Body of pancreas (tissue), 4 donors: ENCODE data around the gene MLN. TPM values are rescaled to one million over a fixed set of nuclear protein-coding genes. Genes with fewer than 3 reads are reported as not detected.

Experiments used
- ATAC-seq: fragments of 150-250 bp; one replicate; pipeline ENCODE4 v1.9.1; 2016
- DNase-seq, 4 donors: peaks; one replicate each; pipeline ENCODE4 v3.0.0-alpha.2; 2019
- H3K27ac ChIP-seq, 4 donors: fragments of 200-600 bp; sonication (generic); 1 replicate in 3 of 4; 2 replicates in 1 of 4; pipeline versions ENCODE4 v1.5.1 to v1.6.1; 2016 to 2019; ENCODE audit warnings: mild to moderate bottlenecking in 1 of 4, mixed read lengths in 1 of 4, moderate library complexity in 1 of 4
- H3K27me3 ChIP-seq, 2 donors: fragments of 200-600 bp; sonication (generic); one replicate each; pipeline ENCODE4 v1.6.0; 2016; ENCODE audit warnings: mild to moderate bottlenecking in 1 of 2
- H3K36me3 ChIP-seq, 2 donors: fragments of 200-600 bp; sonication (generic); replicated peaks in 1 of 2; 2 replicates each; pipeline ENCODE4 v1.5.1; 2016; ENCODE audit warnings: low read depth in 2 of 2; ENCODE audit not compliant: insufficient read depth in 1 of 2
- H3K4me1 ChIP-seq: fragments of 200-600 bp; sonication (generic); one replicate; pipeline ENCODE4 v1.6.0; 2016
- H3K4me3 ChIP-seq, 2 donors: fragments of 200-600 bp; sonication (generic); 1 replicate in 1 of 2; 2 replicates in 1 of 2; pipeline ENCODE4 v1.5.1; 2016 to 2019
- H3K9me3 ChIP-seq, 3 donors: fragments of 200-600 bp; sonication (generic); 1 replicate in 2 of 3; 2 replicates in 1 of 3; pipeline ENCODE4 v1.5.1; 2016
- CTCF ChIP-seq, 7 experiments: fragments of 450-650 bp in 4 of 7; fragments of 200-600 bp in 3 of 7; sonication (generic) in 3 of 7; IDR thresholded peaks; one replicate each; pipeline ENCODE4 v1.5.1; 2016 to 2019; ENCODE audit warnings: antibody characterized with exemption in 7 of 7
- POLR2A ChIP-seq, 3 donors: fragments of 450-650 bp; IDR thresholded peaks; one replicate each; pipeline ENCODE4 v1.6.1; 2016; ENCODE audit warnings: antibody characterized with exemption in 3 of 3, mild to moderate bottlenecking in 2 of 3
- WGBS, 2 donors: methylation state at CpG; one replicate each; pipeline ENCODE4 v1.1.5; 2017; 5-methylcytosine and 5-hydroxymethylcytosine counted together
- intact Hi-C: fragments of 100-400 bp; cut with DNase I; formaldehyde crosslinking; loops from one replicate; pipeline ENCODE4 v1.15.1; 2023
- total RNA-seq, 2 donors: library from RNA; depleted of rRNA; stranded (reverse); fragments of >200 nt; gene quantifications; one replicate each; pipeline ENCODE4 v1.1.0, GENCODE V29; 2016

Gene MLN
- total RNA-seq, 2 donors from 2014 or later: not detected

DNA sequence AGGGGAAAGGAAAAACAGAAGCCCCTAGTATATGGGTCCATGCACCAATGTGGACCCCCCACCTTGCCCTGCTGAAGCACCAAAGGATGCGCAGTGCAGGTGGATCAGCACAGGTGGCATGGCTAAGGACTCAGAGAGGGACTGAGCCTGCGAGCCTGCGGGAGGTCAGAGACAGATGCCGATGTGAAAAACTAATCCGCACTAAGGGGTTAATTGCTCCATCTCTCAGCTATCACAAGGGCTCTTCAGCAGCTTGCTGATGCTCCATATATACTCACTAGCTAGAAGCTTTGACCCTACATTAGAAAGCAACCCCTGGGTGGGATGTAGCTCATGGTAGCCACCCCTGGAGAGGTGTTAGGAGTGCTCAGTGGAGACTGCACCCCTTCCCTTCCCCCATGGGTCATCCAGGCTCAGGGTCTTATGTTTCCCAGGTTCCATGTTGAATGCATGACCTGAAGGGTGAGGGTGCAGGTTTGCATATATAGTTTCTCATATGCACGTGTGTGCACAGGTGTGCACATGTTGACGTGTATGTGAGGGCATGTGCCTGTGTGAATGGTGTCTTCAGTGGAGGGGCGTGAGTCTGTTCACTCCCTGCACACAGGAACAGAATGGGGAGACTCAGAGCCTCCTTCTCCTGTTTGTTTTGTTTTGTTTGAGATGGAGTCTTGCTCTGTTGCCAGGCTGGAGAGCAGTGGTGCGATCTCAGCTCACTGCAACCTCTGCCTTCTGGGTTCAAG lies 43.7 kb downstream of the MLN start:
- DNase-seq: no peak
- Histone ChIP-seq H3K27ac (no peak overlapping the region), H3K9me3 (no peaks in the 10 kb centered on the region), H3K4me1 (peaks cover 9% of the 10 kb centered on the region), H3K4me3 (no peak overlapping the region), H3K36me3 (no peaks in the 10 kb centered on the region), H3K27me3 (no peaks in the 10 kb centered on the region)
- no peak for TF ChIP-seq CTCF (IDR thresholded peaks at IDR 0.05)
- TF ChIP-seq POLR2A (IDR thresholded peaks at IDR 0.05): no peak
- WGBS, 2 donors: 86 to 88% methylated on average over 9 of the region's 9 CpGs
- intact Hi-C loops: loop anchor here (10.0 kb wide), 1 partner anchor 175 kb away; the partner anchor contains the start of gene BAK1
- ATAC-seq: no peak

DNA sequence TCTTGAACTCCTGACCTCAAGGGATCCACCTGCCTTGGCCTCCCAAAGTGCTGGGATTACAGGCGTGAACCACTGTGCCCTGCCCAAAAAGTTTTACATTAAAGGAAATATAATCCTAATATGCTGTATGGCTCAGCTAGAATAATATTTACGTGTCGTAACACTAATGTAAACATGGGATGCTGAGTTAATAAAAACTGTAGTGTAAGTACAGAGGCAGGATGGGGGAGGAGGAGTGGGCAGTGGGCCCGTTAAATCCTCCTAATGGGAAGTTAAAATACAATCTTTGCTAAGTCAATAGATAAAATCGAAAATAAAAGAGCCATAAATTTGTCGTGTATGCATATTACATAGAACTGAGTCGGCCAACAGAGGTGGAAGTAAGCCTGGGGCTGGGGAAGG lies 45.0 kb downstream of the MLN start:
- no peak overlapping the region for H3K27ac ChIP-seq
- H3K36me3 ChIP-seq: no peaks in the 10 kb centered on the region
- intact Hi-C loops: no loop called here
- ATAC-seq (no peak), DNase-seq (no peak)
- TF ChIP-seq POLR2A (IDR thresholded peaks at IDR 0.05) (no peak), CTCF (IDR thresholded peaks at IDR 0.05) (no peak)
- H3K9me3 ChIP-seq: no peaks in the 10 kb centered on the region
- no peak overlapping the region for H3K4me3 ChIP-seq
- no peaks in the 10 kb centered on the region for H3K27me3 ChIP-seq
- 52 to 54% methylated on average over 7 of the region's 7 CpGs for WGBS, 2 donors
- peaks cover 9% of the 10 kb centered on the region for H3K4me1 ChIP-seq

GRCh38 chr6:33757906-33758305 lies 45.9 kb downstream of the MLN start:
- TF ChIP-seq CTCF (IDR thresholded peaks at IDR 0.05): no peak
- no peak for TF ChIP-seq POLR2A (IDR thresholded peaks at IDR 0.05)
- DNase-seq (no peak), ATAC-seq (no peak)
- H3K9me3 ChIP-seq: no peaks in the 10 kb centered on the region
- no peaks in the 10 kb centered on the region for H3K27me3 ChIP-seq
- intact Hi-C loops: no loop called here
- H3K4me3 ChIP-seq: no peak overlapping the region
- H3K27ac ChIP-seq: no peak overlapping the region
- WGBS, 2 donors: 84 to 86% methylated on average over 10 of the region's 10 CpGs
- H3K36me3 ChIP-seq: no peaks in the 10 kb centered on the region
- peaks cover 9% of the 10 kb centered on the region for H3K4me1 ChIP-seq

DNA sequence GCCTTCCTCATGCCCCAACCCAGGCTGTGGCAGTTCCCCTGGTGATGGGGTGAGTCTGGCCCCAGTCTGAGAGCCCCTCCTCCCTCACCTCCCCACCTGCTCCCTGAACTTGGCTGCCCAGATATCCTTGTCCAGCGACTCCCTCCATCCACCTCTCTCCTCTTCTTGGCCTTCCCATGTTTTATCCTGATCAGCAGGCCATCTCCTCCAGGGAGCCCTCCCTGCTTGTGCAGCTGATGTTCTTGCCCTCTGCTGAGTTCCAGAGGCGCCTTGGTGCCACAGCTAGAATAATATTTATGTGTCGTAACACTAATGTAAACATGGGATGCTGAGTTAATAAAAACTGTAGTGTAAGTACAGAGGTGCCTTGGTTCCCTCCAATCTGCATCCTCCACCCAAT lies 46.7 kb downstream of the MLN start:
- DNase-seq (no peak), ATAC-seq (no peak)
- 65 to 73% methylated on average over 3 of the region's 3 CpGs for WGBS, 2 donors
- no peak overlapping the region for H3K27ac ChIP-seq
- intact Hi-C loops: no loop called here
- no peaks in the 10 kb centered on the region for H3K36me3 ChIP-seq
- TF ChIP-seq POLR2A (IDR thresholded peaks at IDR 0.05) (no peak), CTCF (IDR thresholded peaks at IDR 0.05) (no peak)
- H3K4me3 ChIP-seq: no peak overlapping the region
- H3K27me3 ChIP-seq: no peaks in the 10 kb centered on the region
- H3K4me1 ChIP-seq: peaks cover 6% of the 10 kb centered on the region
- H3K9me3 ChIP-seq: no peaks in the 10 kb centered on the region
